Measurements from ENCODE around the gene SUV39H1. TPM values are rescaled to one million over a fixed set of nuclear protein-coding genes. Genes with fewer than 3 reads are reported as not detected.

Gene SUV39H1
- total and polyA plus RNA-seq, 2 of the 13 experiments (the other 11 are each of a cell fraction or from before 2014, with no cell fraction given), result 5.2 to 10.1 TPM

- TF ChIP-seq MYPOP (CRISPR knock-in tag; IDR thresholded peaks at IDR 0.05) (no peak), ZNF782 (CRISPR knock-in tag; IDR thresholded peaks at IDR 0.05; ENCODE audit: borderline replicate concordance) (no peak), FOXO1 (CRISPR knock-in tag; IDR thresholded peaks at IDR 0.05) (peak; percentile 21; the same call in 1 of the 2 replicates), GPBP1L1 (CRISPR knock-in tag; IDR thresholded peaks at IDR 0.05) (no peak), HDAC1 (CRISPR knock-in tag; IDR thresholded peaks at IDR 0.05) (peak; percentile 61), EHMT2 (IDR thresholded peaks at IDR 0.05; ENCODE audit: borderline replicate concordance, low read depth, low read length) (no peak), MLX (CRISPR knock-in tag; IDR thresholded peaks at IDR 0.05) (no peak), NPAS2 (CRISPR knock-in tag; IDR thresholded peaks at IDR 0.05; ENCODE audit: borderline replicate concordance) (no peak), SP5 (CRISPR knock-in tag; IDR thresholded peaks at IDR 0.05; ENCODE audit: borderline replicate concordance, low read depth) (no peak), SMARCC2 (IDR thresholded peaks at IDR 0.05) (no peak), REST (IDR thresholded peaks at IDR 0.05; ENCODE audit: borderline replicate concordance in 1 of 2, low read depth in 1 of 2, low read length in 2 of 2) (no peak), MATR3 (CRISPR knock-in tag; IDR thresholded peaks at IDR 0.05) (no peak), TEF (CRISPR knock-in tag; IDR thresholded peaks at IDR 0.05) (no peak), ZNF331 (CRISPR knock-in tag; IDR thresholded peaks at IDR 0.05) (0 out of 2 replicates have a peak, but pooled peaks have one; percentile 15), PHF21A (CRISPR knock-in tag; IDR thresholded peaks at IDR 0.05) (peak; percentile 76), ZNF33B (CRISPR knock-in tag; IDR thresholded peaks at IDR 0.05) (no peak), ZNF232 (CRISPR knock-in tag; IDR thresholded peaks at IDR 0.05; ENCODE audit: borderline replicate concordance) (no peak), MIXL1 (CRISPR knock-in tag; IDR thresholded peaks at IDR 0.05) (no peak), CSRNP1 (CRISPR knock-in tag; IDR thresholded peaks at IDR 0.05) (peak; percentile 27; the same call in 1 of the 2 replicates)
Measured at GRCh38 chrX:48676106-48676892, 20.2 kb upstream of the SUV39H1 start (continued).
